Measurements from ENCODE around the gene TRPM3. TPM values are rescaled to one million over a fixed set of nuclear protein-coding genes. Genes with fewer than 3 reads are reported as not detected.

Gene TRPM3
- total and polyA plus RNA-seq, 2 experiments from 2014 or later: 0.24 TPM; not detected in 1

DNA sequence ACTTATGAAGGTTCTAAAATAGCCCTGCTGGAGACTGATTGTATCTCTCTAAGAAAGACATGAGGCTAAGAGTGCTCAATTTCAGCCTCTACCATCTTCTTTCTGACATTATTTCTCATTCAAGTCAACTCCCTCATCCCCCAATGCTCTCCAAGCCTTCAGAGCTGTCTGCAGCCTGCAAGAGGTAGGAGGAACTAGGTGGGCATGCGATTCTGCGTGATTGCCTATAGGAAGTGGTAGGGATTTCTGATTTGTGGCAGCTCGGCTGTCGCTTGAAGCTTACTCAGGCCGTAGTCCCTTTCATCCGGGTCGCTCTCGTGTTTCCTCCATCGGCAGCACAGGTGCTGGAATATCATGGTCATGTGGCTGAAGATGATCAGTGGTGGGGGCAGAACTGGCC lies 568.9 kb downstream of the TRPM3 start:
- Histone ChIP-seq H3K36me3 (no peaks in the 10 kb centered on the region), H3K4me1 (ENCODE audit: low read depth) (no peaks in the 10 kb centered on the region), H3K4me3 (no peak overlapping the region), H3K9me3 (ENCODE audit: low read depth) (no peaks in the 10 kb centered on the region), H3K27me3 (no peaks in the 10 kb centered on the region), H3K27ac (no peak overlapping the region)
- DNase-seq (ENCODE audit: low read depth in 1 of 2, low spot score in 1 of 2): no peak
- TF ChIP-seq CTCF (IDR thresholded peaks at IDR 0.05; ENCODE audit: low read depth, low read length): no peak

GRCh38 chr9:70551801-70552200 lies 569.6 kb downstream of the TRPM3 start:
- Histone ChIP-seq H3K27me3 (no peaks in the 10 kb centered on the region), H3K36me3 (no peaks in the 10 kb centered on the region), H3K9me3 (ENCODE audit: low read depth) (no peaks in the 10 kb centered on the region), H3K4me3 (no peak overlapping the region), H3K4me1 (ENCODE audit: low read depth) (no peaks in the 10 kb centered on the region), H3K27ac (no peak overlapping the region)
- no peak for TF ChIP-seq CTCF (IDR thresholded peaks at IDR 0.05; ENCODE audit: low read depth, low read length)
- DNase-seq (ENCODE audit: low read depth in 1 of 2, low spot score in 1 of 2): no peak

DNA sequence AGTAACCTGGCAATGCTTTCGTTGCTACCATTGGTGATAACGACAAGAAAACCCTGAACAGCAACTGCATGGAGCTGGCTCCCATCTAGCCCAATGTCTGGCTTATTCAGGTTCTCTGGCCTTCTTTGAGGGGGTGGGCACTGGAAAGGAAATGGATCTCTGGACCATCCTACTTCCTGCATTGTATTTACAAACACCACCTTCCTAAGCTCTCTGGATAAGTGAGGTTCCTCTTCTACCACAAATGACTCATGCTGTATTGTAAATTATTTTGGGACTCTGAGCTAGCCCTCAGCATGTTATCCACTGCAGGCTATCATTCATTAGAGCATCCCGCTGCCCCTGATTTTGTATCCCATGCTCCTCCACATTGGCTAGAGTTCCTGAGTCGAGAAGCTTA lies 570.0 kb downstream of the TRPM3 start:
- H3K27ac ChIP-seq: no peak overlapping the region
- TF ChIP-seq CTCF (IDR thresholded peaks at IDR 0.05; ENCODE audit: low read depth, low read length): no peak
- no peaks in the 10 kb centered on the region for H3K4me1 ChIP-seq (ENCODE audit: low read depth)
- H3K36me3 ChIP-seq: no peaks in the 10 kb centered on the region
- H3K4me3 ChIP-seq: no peak overlapping the region
- H3K27me3 ChIP-seq: no peaks in the 10 kb centered on the region
- no peaks in the 10 kb centered on the region for H3K9me3 ChIP-seq (ENCODE audit: low read depth)
- no peak for DNase-seq (ENCODE audit: low read depth in 1 of 2, low spot score in 1 of 2)

DNA sequence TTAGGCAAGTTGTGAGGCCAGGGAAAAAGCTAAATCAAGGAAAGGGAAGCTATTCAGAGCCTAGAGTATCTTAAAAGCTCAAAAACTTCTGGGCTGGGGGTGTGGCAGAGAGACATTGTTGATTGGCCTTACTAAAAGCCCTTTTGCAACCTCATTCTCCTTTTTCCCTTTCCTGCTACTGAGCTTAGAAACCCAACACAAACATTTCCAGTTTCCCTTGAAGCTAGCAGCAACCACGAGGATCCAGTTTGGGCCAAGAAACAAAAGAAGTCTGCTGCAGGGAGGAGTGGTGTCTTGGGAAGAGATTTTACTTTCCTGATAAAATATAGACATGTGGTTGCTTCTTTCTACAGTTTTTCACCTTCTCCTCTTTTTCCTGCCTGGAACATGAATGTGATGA lies 571.5 kb downstream of the TRPM3 start:
- Histone ChIP-seq H3K27me3 (no peaks in the 10 kb centered on the region), H3K4me3 (no peak overlapping the region), H3K9me3 (ENCODE audit: low read depth) (no peaks in the 10 kb centered on the region), H3K27ac (no peak overlapping the region), H3K36me3 (no peaks in the 10 kb centered on the region), H3K4me1 (ENCODE audit: low read depth) (no peaks in the 10 kb centered on the region)
- no peak for TF ChIP-seq CTCF (IDR thresholded peaks at IDR 0.05; ENCODE audit: low read depth, low read length)
- peak in 1 of 2 donors; percentile 42 for DNase-seq (ENCODE audit: low read depth in 1 of 2, low spot score in 1 of 2)

DNA sequence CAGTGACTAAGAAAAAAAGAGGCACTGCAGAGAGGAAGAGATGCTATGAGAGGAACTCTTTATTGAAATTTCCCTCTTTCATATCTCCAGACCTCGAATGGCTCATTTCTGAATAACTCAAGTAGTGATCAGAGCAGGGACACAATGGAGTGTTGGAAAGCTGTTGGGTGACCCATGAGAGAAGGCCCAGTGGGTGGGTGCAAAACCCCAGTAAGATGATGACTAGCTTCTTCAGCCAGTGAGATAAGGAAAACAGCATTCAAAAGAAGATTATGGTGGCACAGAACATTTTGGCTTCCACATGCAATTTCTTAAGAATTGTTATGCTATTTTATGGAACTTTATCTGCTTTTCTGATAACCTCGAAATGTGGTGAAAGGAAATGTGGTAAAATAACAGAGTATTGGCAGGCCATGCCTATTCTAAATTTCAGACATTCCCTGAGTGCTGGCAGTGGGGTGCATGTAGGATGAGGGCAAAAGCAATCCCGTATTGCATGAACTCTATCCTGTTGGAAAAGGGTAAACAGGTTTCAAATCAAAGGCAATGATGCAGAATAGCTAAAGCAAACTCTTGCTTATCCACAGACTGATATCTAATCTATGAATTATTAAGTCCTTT lies 579.0 kb downstream of the TRPM3 start:
- peak in 1 of 2 donors; percentile 51 for DNase-seq (ENCODE audit: low read depth in 1 of 2, low spot score in 1 of 2)
- H3K4me1 ChIP-seq (ENCODE audit: low read depth): no peaks in the 10 kb centered on the region
- TF ChIP-seq CTCF (IDR thresholded peaks at IDR 0.05; ENCODE audit: low read depth, low read length): no peak
- no peaks in the 10 kb centered on the region for H3K9me3 ChIP-seq (ENCODE audit: low read depth)
- H3K36me3 ChIP-seq: no peaks in the 10 kb centered on the region
- H3K27ac ChIP-seq: no peak overlapping the region
- no peak overlapping the region for H3K4me3 ChIP-seq
- H3K27me3 ChIP-seq: no peaks in the 10 kb centered on the region
